Trophoblast cell (in vitro differentiated cells and primary cell): ENCODE data around the gene OR5D13. TPM values are rescaled to one million over a fixed set of nuclear protein-coding genes. Genes with fewer than 3 reads are reported as not detected.

ENCODE experiments used
- DNase-seq, 2 donors: peaks; one replicate each; pipeline ENCODE4 v3.0.0-alpha.2; 2016
- H2AFZ ChIP-seq: 2 replicates; pipeline ENCODE4 v1.6.1; 2013; ENCODE audit warnings: low read length, moderate library complexity, mild to moderate bottlenecking; ENCODE audit not compliant: insufficient read depth, poor library complexity
- H2AK5ac ChIP-seq: 2 replicates; pipeline ENCODE4 v1.6.1; 2013; ENCODE audit warnings: mild to moderate bottlenecking, low read length
- H2BK120ac ChIP-seq: 2 replicates; pipeline ENCODE4 v1.6.1; 2013; ENCODE audit warnings: low read length, mild to moderate bottlenecking, moderate library complexity; ENCODE audit not compliant: insufficient read depth, poor library complexity
- H2BK12ac ChIP-seq: 2 replicates; pipeline ENCODE4 v1.6.1; 2013; ENCODE audit warnings: mild to moderate bottlenecking, low read length, moderate library complexity
- H2BK5ac ChIP-seq: 2 replicates; pipeline ENCODE4 v1.6.1; 2013; ENCODE audit warnings: low read length, low read depth, moderate library complexity, mild to moderate bottlenecking; ENCODE audit not compliant: poor library complexity
- H3K14ac ChIP-seq: 2 replicates; pipeline ENCODE4 v1.6.1; 2013; ENCODE audit warnings: mild to moderate bottlenecking, low read length
- H3K18ac ChIP-seq: 2 replicates; pipeline ENCODE4 v1.6.1; 2013; ENCODE audit warnings: mild to moderate bottlenecking, low read length
- H3K23ac ChIP-seq: 2 replicates; pipeline ENCODE4 v1.6.1; 2013; ENCODE audit warnings: low read length
- H3K27ac ChIP-seq: 2 replicates; pipeline ENCODE4 v1.5.1; 2013; ENCODE audit warnings: low read depth, mild to moderate bottlenecking, inconsistent platforms, low read length, moderate library complexity
- H3K27me3 ChIP-seq: 2 replicates; pipeline ENCODE4 v1.6.1; 2013; ENCODE audit warnings: inconsistent platforms, mild to moderate bottlenecking, low read length, moderate library complexity; ENCODE audit not compliant: insufficient read depth
- H3K36me3 ChIP-seq, 2 experiments: 1 replicate in 1 of 2; 2 replicates in 1 of 2; pipeline ENCODE4 v1.6.1; 2013; ENCODE audit warnings: low read length in 2 of 2, mild to moderate bottlenecking in 2 of 2, moderate library complexity in 1 of 2; ENCODE audit not compliant: insufficient read depth in 2 of 2, control insufficient read depth in 1 of 2
- H3K4ac ChIP-seq: 2 replicates; pipeline ENCODE4 v1.6.1; 2013; ENCODE audit warnings: low read depth, mild to moderate bottlenecking, low read length, moderate library complexity
- H3K4me1 ChIP-seq, 2 experiments: 1 replicate in 1 of 2; 2 replicates in 1 of 2; pipeline ENCODE4 v1.6.1; 2013; ENCODE audit warnings: low read length in 2 of 2, mild to moderate bottlenecking in 2 of 2, moderate library complexity in 1 of 2; ENCODE audit not compliant: insufficient read depth in 2 of 2, control insufficient read depth in 1 of 2
- H3K4me2 ChIP-seq: 2 replicates; pipeline ENCODE4 v1.6.1; 2013; ENCODE audit warnings: inconsistent platforms, mild to moderate bottlenecking, low read length, moderate library complexity
- H3K4me3 ChIP-seq: 2 replicates; pipeline ENCODE4 v1.5.1; 2013; ENCODE audit warnings: mild to moderate bottlenecking, low read depth, low read length, inconsistent platforms
- H3K79me1 ChIP-seq: one replicate; pipeline ENCODE4 v1.6.1; 2013; ENCODE audit warnings: low read length
- H3K79me2 ChIP-seq: 2 replicates; pipeline ENCODE4 v1.6.1; 2013; ENCODE audit warnings: low read length, mild to moderate bottlenecking; ENCODE audit not compliant: control insufficient read depth, insufficient read depth, poor library complexity
- H3K9ac ChIP-seq: 2 replicates; pipeline ENCODE4 v1.6.1; 2013; ENCODE audit warnings: mild to moderate bottlenecking, low read length
- H3K9me3 ChIP-seq: 2 replicates; pipeline ENCODE4 v1.6.1; 2013; ENCODE audit warnings: low read depth, mild to moderate bottlenecking, control low read depth, inconsistent platforms, low read length; ENCODE audit not compliant: insufficient read depth
- H4K12ac ChIP-seq: 2 replicates; pipeline ENCODE4 v1.6.1; 2013; ENCODE audit warnings: low read depth, mild to moderate bottlenecking, low read length, moderate library complexity
- H4K8ac ChIP-seq: 2 replicates; pipeline ENCODE4 v1.6.1; 2013; ENCODE audit warnings: low read depth, mild to moderate bottlenecking, low read length, moderate library complexity
- H4K91ac ChIP-seq: one replicate; pipeline ENCODE4 v1.6.1; 2013; ENCODE audit warnings: low read depth, mild to moderate bottlenecking, low read length, moderate library complexity
- WGBS: extraction: QIAGEN DNeasy Blood & Tissue Kit; methylation state at CpG from one replicate; pipeline ENCODE4 v1.1.7; 2013; ENCODE audit warnings: missing lambda C conversion rate; ENCODE audit not compliant: insufficient read length, insufficient coverage; ENCODE audit errors: extremely low coverage; 5-methylcytosine and 5-hydroxymethylcytosine counted together
- polyA plus RNA-seq: library from polyadenylated mRNA; stranded (reverse); fragments of 200-250 nt; gene quantifications from 2 replicates; pipeline ENCODE4 v1.2.3, GENCODE V29; 2013

The OR5D13 gene, protein sequence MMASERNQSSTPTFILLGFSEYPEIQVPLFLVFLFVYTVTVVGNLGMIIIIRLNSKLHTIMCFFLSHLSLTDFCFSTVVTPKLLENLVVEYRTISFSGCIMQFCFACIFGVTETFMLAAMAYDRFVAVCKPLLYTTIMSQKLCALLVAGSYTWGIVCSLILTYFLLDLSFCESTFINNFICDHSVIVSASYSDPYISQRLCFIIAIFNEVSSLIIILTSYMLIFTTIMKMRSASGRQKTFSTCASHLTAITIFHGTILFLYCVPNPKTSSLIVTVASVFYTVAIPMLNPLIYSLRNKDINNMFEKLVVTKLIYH
- polyA plus RNA-seq = not detected in 2 replicates

DNA sequence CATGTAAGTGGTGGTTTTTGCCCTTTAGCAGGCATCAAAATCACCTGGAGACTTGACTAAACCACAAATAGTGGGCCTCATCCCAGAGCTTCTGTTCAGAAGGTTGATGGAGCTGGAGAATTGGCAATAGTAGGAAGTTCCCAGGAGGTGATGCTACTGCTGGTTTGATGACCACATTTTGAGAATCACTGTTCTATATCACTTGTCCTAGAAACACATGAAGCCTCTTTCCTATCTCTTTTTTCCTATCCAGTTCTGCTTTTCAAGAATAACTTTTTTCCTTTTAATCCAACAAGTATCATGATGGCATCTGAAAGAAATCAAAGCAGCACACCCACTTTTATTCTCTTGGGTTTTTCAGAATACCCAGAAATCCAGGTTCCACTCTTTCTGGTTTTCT is at the start of gene OR5D13:
TSS of gene OR5D13 (plus strand) at position 301 of the 400 bp plus-strand sequence. CDS start at position 301, 0 bp downstream.
- no peak within 1 kb of the TSS for H3K4me3 ChIP-seq
- no peak within 1 kb of the TSS for H2AK5ac ChIP-seq
- H3K9me3 ChIP-seq = peaks cover 2% of the 10 kb centered on the region
- H3K18ac ChIP-seq = no peak within 1 kb of the TSS
- no peaks in the 10 kb centered on the region for H3K4me1 ChIP-seq
- no peak within 1 kb of the TSS for H2AFZ ChIP-seq
- H4K91ac ChIP-seq = no peak within 1 kb of the TSS
- DNase-seq = no peak
- H2BK12ac ChIP-seq = no peak within 1 kb of the TSS
- H3K23ac ChIP-seq = no peak within 1 kb of the TSS
- H4K8ac ChIP-seq = no peak within 1 kb of the TSS
- H3K9ac ChIP-seq = no peak within 1 kb of the TSS
- no peak within 1 kb of the TSS for H3K14ac ChIP-seq
- H3K4me2 ChIP-seq = no peak within 1 kb of the TSS
- no peak within 1 kb of the TSS for H4K12ac ChIP-seq
- H2BK5ac ChIP-seq = no peak within 1 kb of the TSS
- no peak within 1 kb of the TSS for H2BK120ac ChIP-seq
- H3K4ac ChIP-seq = no peak within 1 kb of the TSS
- H3K79me2 ChIP-seq = no peaks in the 10 kb centered on the region
- H3K27ac ChIP-seq = no peak within 1 kb of the TSS
- H3K36me3 ChIP-seq = no peaks in the 10 kb centered on the region
- no peaks in the 10 kb centered on the region for H3K27me3 ChIP-seq
- no peaks in the 10 kb centered on the region for H3K79me1 ChIP-seq

GRCh38 chr11:55726715-55727324 is 46.4 kb upstream of the OR5D13 start:
- Histone ChIP-seq H3K79me2 (no peaks in the 10 kb centered on the region), H3K27me3 (no peaks in the 10 kb centered on the region), H3K18ac (no peak overlapping the region), H2BK12ac (no peak overlapping the region), H3K14ac (no peak overlapping the region), H3K4me2 (no peak overlapping the region), H2BK5ac (no peak overlapping the region), H3K4me1 (no peaks in the 10 kb centered on the region), H3K9ac (no peak overlapping the region), H2AK5ac (no peak overlapping the region), H2BK120ac (no peak overlapping the region), H2AFZ (no peak overlapping the region), H3K4ac (no peak overlapping the region), H4K12ac (no peak overlapping the region), H3K79me1 (no peaks in the 10 kb centered on the region), H3K23ac (no peak overlapping the region), H4K91ac (no peak overlapping the region), H3K27ac (no peak overlapping the region), H4K8ac (no peak overlapping the region), H3K36me3 (no peaks in the 10 kb centered on the region), H3K9me3 (peaks cover 2% of the 10 kb centered on the region), H3K4me3 (no peak overlapping the region)
- DNase-seq = no peak
- WGBS = no CpG with 5 or more reads among the region's 5 CpGs

DNA sequence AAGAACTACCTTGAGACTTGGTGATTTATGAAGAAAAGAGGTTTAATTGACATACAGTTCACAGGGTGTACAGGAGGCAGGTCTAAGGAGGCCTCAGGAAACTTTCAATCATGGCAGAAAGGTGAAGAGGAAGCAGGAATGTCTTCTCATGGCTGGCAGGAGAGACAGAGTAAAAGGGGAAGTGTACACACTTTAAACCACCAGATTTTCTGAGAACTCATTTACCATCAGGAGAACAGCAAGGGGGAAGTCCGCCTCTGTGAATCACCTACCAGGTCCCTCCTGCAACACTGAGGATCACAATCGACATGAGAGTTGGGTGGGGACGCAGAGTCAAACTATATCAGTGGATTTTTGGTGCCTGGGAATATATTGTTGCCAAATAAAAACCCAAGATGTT is 40.3 kb upstream of the OR5D13 start:
- H3K9me3 ChIP-seq = peaks cover 4% of the 10 kb centered on the region
- H4K12ac ChIP-seq = no peak overlapping the region
- DNase-seq = no peak
- H3K79me1 ChIP-seq = no peaks in the 10 kb centered on the region
- no peak overlapping the region for H3K27ac ChIP-seq
- H3K4me1 ChIP-seq = no peaks in the 10 kb centered on the region
- no peak overlapping the region for H2BK120ac ChIP-seq
- H3K27me3 ChIP-seq = no peaks in the 10 kb centered on the region
- no peak overlapping the region for H3K14ac ChIP-seq
- no peak overlapping the region for H2BK5ac ChIP-seq
- no peak overlapping the region for H3K4me3 ChIP-seq
- H2AFZ ChIP-seq = no peak overlapping the region
- H3K4ac ChIP-seq = no peak overlapping the region
- WGBS = no CpG with 5 or more reads among the region's 3 CpGs
- no peaks in the 10 kb centered on the region for H3K79me2 ChIP-seq
- no peaks in the 10 kb centered on the region for H3K36me3 ChIP-seq
- no peak overlapping the region for H4K8ac ChIP-seq
- H2AK5ac ChIP-seq = no peak overlapping the region
- no peak overlapping the region for H2BK12ac ChIP-seq
- no peak overlapping the region for H3K18ac ChIP-seq
- H3K4me2 ChIP-seq = no peak overlapping the region
- H3K23ac ChIP-seq = no peak overlapping the region
- no peak overlapping the region for H3K9ac ChIP-seq
- no peak overlapping the region for H4K91ac ChIP-seq

DNA sequence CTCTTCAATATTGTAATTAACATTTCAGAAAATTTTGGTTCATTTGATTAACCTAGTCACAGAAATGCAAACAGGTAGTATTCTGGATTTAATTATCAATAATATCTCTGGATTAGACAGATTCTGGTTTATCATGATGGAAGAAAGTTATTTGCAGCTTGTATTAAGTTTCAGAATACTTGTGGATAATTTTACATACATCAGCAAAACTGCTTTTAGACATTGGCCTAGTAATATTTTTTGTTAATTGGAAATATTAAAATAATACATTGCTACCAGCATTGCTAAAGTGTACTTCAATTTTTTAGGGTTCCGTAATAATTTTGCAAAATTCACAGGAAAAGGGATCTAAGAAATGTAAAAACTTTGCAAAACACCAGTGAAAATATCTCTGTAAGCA is 18.4 kb downstream of the OR5D13 start:
- Histone ChIP-seq H3K14ac (no peak overlapping the region), H3K9ac (no peak overlapping the region), H3K18ac (no peak overlapping the region), H3K4me1 (no peaks in the 10 kb centered on the region), H2AFZ (no peak overlapping the region), H3K4me2 (no peak overlapping the region), H3K4me3 (no peak overlapping the region), H3K27me3 (no peaks in the 10 kb centered on the region), H2BK5ac (no peak overlapping the region), H2AK5ac (no peak overlapping the region), H3K27ac (no peak overlapping the region), H3K23ac (no peak overlapping the region), H3K36me3 (peaks cover 0 to 1% of the 10 kb centered on the region in 2 experiments), H4K12ac (no peak overlapping the region), H4K8ac (no peak overlapping the region), H2BK12ac (no peak overlapping the region), H3K9me3 (peaks cover 5% of the 10 kb centered on the region), H4K91ac (no peak overlapping the region), H2BK120ac (no peak overlapping the region), H3K4ac (no peak overlapping the region), H3K79me2 (no peaks in the 10 kb centered on the region), H3K79me1 (no peaks in the 10 kb centered on the region)
- WGBS = no CpG with 5 or more reads among the region's 1 CpG
- no peak for DNase-seq
